Measurements from ENCODE around the gene ACAP2. TPM values are rescaled to one million over a fixed set of nuclear protein-coding genes. Genes with fewer than 3 reads are reported as not detected.
A peak's percentile ranks its signal among the peaks of the same experiment; 100 is the strongest.

Gene ACAP2
- total RNA-seq, 1 donor from 2014 or later, result 39.0 TPM

- no peak for DNase-seq (ENCODE audit: low read depth)
These were observed 738 bp downstream of the ACAP2 start for GRCh38 chr3:195441992-195442572.

DNA sequence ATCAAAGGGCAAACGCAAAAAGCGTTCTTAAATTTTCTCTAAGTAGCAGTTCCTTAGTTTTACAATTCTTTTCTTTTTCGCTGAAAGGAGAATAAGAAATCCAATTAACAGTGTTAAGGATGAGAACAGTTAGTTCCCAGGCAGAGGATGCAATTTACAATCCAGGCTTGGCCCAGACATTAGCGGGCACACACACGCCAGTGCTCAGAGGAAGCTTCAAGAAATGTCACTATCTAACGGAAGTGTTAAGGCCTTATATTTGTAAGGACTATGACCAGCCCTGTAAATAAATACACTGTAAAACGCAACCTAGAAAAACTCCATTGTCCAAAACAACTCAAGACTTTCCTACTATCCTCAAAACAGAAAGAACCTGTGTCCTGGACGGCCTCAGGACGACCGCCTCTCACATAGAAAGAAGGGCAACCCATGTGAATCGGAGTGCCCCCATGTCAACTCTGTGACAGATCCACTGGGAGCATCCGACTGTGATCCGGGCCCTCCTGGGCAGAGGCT lies 1.3 kb downstream of the ACAP2 start:
- no peak for TF ChIP-seq CTCF (IDR thresholded peaks at IDR 0.05; ENCODE audit: insufficient read depth, low read length, poor library complexity, severe bottlenecking)
- no peak for DNase-seq (ENCODE audit: low read depth)
- Histone ChIP-seq H3K4me3 (ENCODE audit: low read depth, low read length) (peak overlapping the region; percentile 67), H3K27me3 (ENCODE audit: control insufficient read depth, insufficient read depth, low read length) (no peaks in the 10 kb centered on the region), H3K36me3 (ENCODE audit: control insufficient read depth, insufficient read depth, low read length) (no peaks in the 10 kb centered on the region)

More at GRCh38 chr3:195441992-195442572, 738 bp downstream of the ACAP2 start:
- Histone ChIP-seq H3K27me3 (ENCODE audit: control insufficient read depth, insufficient read depth, low read length) (no peaks in the 10 kb centered on the region), H3K36me3 (ENCODE audit: control insufficient read depth, insufficient read depth, low read length) (no peaks in the 10 kb centered on the region), H3K4me3 (ENCODE audit: low read depth, low read length) (peak overlapping the region; percentile 67)
- TF ChIP-seq CTCF (IDR thresholded peaks at IDR 0.05; ENCODE audit: insufficient read depth, low read length, poor library complexity, severe bottlenecking), result no peak

DNA sequence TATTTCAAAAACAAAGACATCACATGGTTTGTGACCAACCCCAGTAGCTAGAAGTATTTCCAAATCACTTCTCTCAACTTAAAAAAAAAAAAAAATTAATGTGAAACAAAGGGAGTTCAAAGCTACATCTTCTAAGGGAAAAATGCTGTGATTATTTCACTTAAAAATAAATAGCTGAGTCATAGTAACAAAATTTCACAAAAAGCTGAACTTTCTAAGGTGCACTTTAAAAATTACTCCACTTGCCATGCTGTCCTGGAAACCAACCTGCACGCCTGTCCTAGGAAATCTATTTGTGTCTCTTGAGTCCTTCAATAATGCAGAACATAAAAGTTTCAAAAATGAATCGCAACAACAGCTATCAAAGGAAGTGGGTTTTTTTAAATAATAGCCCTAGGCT lies 1.8 kb downstream of the ACAP2 start:
- no peak for DNase-seq (ENCODE audit: low read depth)
- Histone ChIP-seq H3K4me3 (ENCODE audit: low read depth, low read length) (no peak overlapping the region), H3K36me3 (ENCODE audit: control insufficient read depth, insufficient read depth, low read length) (no peaks in the 10 kb centered on the region), H3K27me3 (ENCODE audit: control insufficient read depth, insufficient read depth, low read length) (no peaks in the 10 kb centered on the region)
- TF ChIP-seq CTCF (IDR thresholded peaks at IDR 0.05; ENCODE audit: insufficient read depth, low read length, poor library complexity, severe bottlenecking), result no peak

- no peak for TF ChIP-seq CTCF (IDR thresholded peaks at IDR 0.05; ENCODE audit: insufficient read depth, low read length, poor library complexity, severe bottlenecking)
- no peak for DNase-seq (ENCODE audit: low read depth)
- no peaks in the 10 kb centered on the region for H3K27me3 ChIP-seq (ENCODE audit: control insufficient read depth, insufficient read depth, low read length)
- H3K4me3 ChIP-seq (ENCODE audit: low read depth, low read length), result no peak overlapping the region
- no peaks in the 10 kb centered on the region for H3K36me3 ChIP-seq (ENCODE audit: control insufficient read depth, insufficient read depth, low read length)
These were observed 2.4 kb downstream of the ACAP2 start for GRCh38 chr3:195440379-195440778.

DNA sequence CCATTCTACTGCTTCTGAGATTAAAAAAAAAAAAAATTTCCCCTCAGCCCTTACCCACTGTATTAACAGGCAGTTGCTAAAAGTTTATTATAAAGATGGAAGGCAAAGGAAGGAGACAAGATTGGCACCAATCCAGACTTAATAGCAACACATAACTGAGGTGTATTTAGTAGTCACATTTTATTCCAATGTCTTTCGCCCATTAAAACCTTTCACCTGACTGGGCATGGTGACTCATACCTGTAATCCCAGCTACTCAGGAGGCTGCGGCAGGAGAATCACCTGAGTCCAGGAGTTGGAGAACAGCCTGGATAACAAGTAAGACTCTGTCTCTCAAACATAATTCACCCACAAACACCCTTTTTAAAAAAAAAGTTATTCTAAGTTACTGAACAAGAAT lies 4.4 kb downstream of the ACAP2 start:
- DNase-seq (ENCODE audit: low read depth), result no peak
- no peaks in the 10 kb centered on the region for H3K27me3 ChIP-seq (ENCODE audit: control insufficient read depth, insufficient read depth, low read length)
- no peaks in the 10 kb centered on the region for H3K36me3 ChIP-seq (ENCODE audit: control insufficient read depth, insufficient read depth, low read length)
- H3K4me3 ChIP-seq (ENCODE audit: low read depth, low read length), result no peak overlapping the region
- TF ChIP-seq CTCF (IDR thresholded peaks at IDR 0.05; ENCODE audit: insufficient read depth, low read length, poor library complexity, severe bottlenecking), result no peak

DNA sequence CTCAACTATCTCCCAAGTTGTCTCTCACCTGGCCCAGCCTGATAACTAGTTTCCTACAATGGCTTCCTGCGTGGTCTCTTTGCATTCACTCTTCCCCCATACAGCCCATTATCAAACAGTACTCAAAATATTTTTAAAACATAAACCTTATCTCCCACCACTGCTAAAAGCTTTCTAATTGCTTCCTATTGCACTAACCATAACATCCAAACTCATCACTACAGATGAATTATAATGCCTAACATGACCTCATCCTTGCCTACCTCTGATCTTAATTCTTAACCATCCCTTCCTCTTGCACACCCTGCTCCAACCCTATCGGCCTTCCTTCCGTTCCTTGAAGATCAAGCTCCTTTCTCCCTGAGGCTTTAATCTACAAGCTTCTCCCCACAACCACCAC lies 17.0 kb downstream of the ACAP2 start:
- no peaks in the 10 kb centered on the region for H3K27me3 ChIP-seq (ENCODE audit: control insufficient read depth, insufficient read depth, low read length)
- TF ChIP-seq CTCF (IDR thresholded peaks at IDR 0.05; ENCODE audit: insufficient read depth, low read length, poor library complexity, severe bottlenecking), result no peak
- H3K36me3 ChIP-seq (ENCODE audit: control insufficient read depth, insufficient read depth, low read length), result no peaks in the 10 kb centered on the region
- no peak overlapping the region for H3K4me3 ChIP-seq (ENCODE audit: low read depth, low read length)
- DNase-seq (ENCODE audit: low read depth), result no peak

All from kidney epithelial cell (primary cell).